ENCODE measurements around the gene ZSCAN4. TPM values are rescaled to one million over a fixed set of nuclear protein-coding genes. Genes with fewer than 3 reads are reported as not detected.

ZSCAN4 gene
- total RNA-seq, 1 donor from 2014 or later, result not detected

GRCh38 chr19:57701625-57702024 lies 32.9 kb downstream of the ZSCAN4 start:
- no peaks in the 10 kb centered on the region for H3K27me3 ChIP-seq (ENCODE audit: control insufficient read depth, insufficient read depth, low read length)
- no peak for TF ChIP-seq CTCF (IDR thresholded peaks at IDR 0.05; ENCODE audit: insufficient read depth, low read length, poor library complexity, severe bottlenecking)
- DNase-seq (ENCODE audit: low read depth), result no peak
- H3K4me3 ChIP-seq (ENCODE audit: low read depth, low read length), result no peak overlapping the region
- no peaks in the 10 kb centered on the region for H3K36me3 ChIP-seq (ENCODE audit: control insufficient read depth, insufficient read depth, low read length)

- no peak for DNase-seq (ENCODE audit: low read depth)
- Histone ChIP-seq H3K27me3 (ENCODE audit: control insufficient read depth, insufficient read depth, low read length) (no peaks in the 10 kb centered on the region), H3K4me3 (ENCODE audit: low read depth, low read length) (no peak overlapping the region), H3K36me3 (ENCODE audit: control insufficient read depth, insufficient read depth, low read length) (no peaks in the 10 kb centered on the region)
- TF ChIP-seq CTCF (IDR thresholded peaks at IDR 0.05; ENCODE audit: insufficient read depth, low read length, poor library complexity, severe bottlenecking), result no peak
Measured at GRCh38 chr19:57706346-57706745, 37.6 kb downstream of the ZSCAN4 start.

GRCh38 chr19:57708641-57709361 lies 40.1 kb downstream of the ZSCAN4 start, which contains the start of gene ZNF154:
Gene ZNF154 (minus strand): TSS chr19:57709204. CDS start chr19:57708971, 233 bp downstream.
- no peaks in the 10 kb centered on the region for H3K36me3 ChIP-seq (ENCODE audit: control insufficient read depth, insufficient read depth, low read length)
- H3K4me3 ChIP-seq (ENCODE audit: low read depth, low read length), result peak within 1 kb of the TSS; percentile 67
- no peak for TF ChIP-seq CTCF (IDR thresholded peaks at IDR 0.05; ENCODE audit: insufficient read depth, low read length, poor library complexity, severe bottlenecking)
- DNase-seq (ENCODE audit: low read depth), result peak; percentile 31
- no peaks in the 10 kb centered on the region for H3K27me3 ChIP-seq (ENCODE audit: control insufficient read depth, insufficient read depth, low read length)

GRCh38 chr19:57709616-57710015 lies 40.9 kb downstream of the ZSCAN4 start:
- no peak for TF ChIP-seq CTCF (IDR thresholded peaks at IDR 0.05; ENCODE audit: insufficient read depth, low read length, poor library complexity, severe bottlenecking)
- DNase-seq (ENCODE audit: low read depth), result no peak
- H3K4me3 ChIP-seq (ENCODE audit: low read depth, low read length), result no peak overlapping the region

GRCh38 chr19:57712222-57712621 lies 43.5 kb downstream of the ZSCAN4 start:
- Histone ChIP-seq H3K4me3 (ENCODE audit: low read depth, low read length) (no peak overlapping the region), H3K27me3 (ENCODE audit: control insufficient read depth, insufficient read depth, low read length) (no peaks in the 10 kb centered on the region), H3K36me3 (ENCODE audit: control insufficient read depth, insufficient read depth, low read length) (no peaks in the 10 kb centered on the region)
- TF ChIP-seq CTCF (IDR thresholded peaks at IDR 0.05; ENCODE audit: insufficient read depth, low read length, poor library complexity, severe bottlenecking), result no peak
- DNase-seq (ENCODE audit: low read depth), result no peak

More at GRCh38 chr19:57709616-57710015, 40.9 kb downstream of the ZSCAN4 start:
- no peaks in the 10 kb centered on the region for H3K36me3 ChIP-seq (ENCODE audit: control insufficient read depth, insufficient read depth, low read length)
- no peaks in the 10 kb centered on the region for H3K27me3 ChIP-seq (ENCODE audit: control insufficient read depth, insufficient read depth, low read length)

- no peaks in the 10 kb centered on the region for H3K27me3 ChIP-seq (ENCODE audit: control insufficient read depth, insufficient read depth, low read length)
- DNase-seq (ENCODE audit: low read depth), result no peak
- H3K36me3 ChIP-seq (ENCODE audit: control insufficient read depth, insufficient read depth, low read length), result peaks cover 2% of the 10 kb centered on the region
- no peak for TF ChIP-seq CTCF (IDR thresholded peaks at IDR 0.05; ENCODE audit: insufficient read depth, low read length, poor library complexity, severe bottlenecking)
- H3K4me3 ChIP-seq (ENCODE audit: low read depth, low read length), result no peak overlapping the region
Measured at GRCh38 chr19:57719424-57719823, 50.7 kb downstream of the ZSCAN4 start.

Measured in kidney epithelial cell (primary cell).